Measurements from ENCODE around the gene EVL. TPM values are rescaled to one million over a fixed set of nuclear protein-coding genes. Genes with fewer than 3 reads are reported as not detected.

The EVL gene
- total RNA-seq, 2 donors from 2014 or later = 42.5 to 98.4 TPM

DNA sequence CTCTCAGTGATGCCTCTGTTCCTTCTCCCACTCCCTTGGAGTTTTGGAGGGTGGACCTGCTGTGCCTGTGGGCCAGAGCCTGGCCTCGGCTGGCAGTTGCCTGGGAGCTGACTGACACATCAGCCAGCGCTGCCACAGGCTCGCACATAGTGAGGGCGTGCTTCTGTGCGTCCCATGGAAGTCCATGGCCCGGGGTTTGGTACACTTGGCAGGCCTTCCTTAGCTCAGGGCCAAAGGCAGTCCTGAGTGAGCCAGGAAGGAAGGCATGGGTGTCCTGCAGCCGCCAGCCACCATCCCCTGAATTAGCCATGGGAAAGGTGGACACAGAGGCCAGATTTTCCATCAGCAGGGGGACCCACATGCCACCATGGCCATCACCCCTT lies 95.3 kb downstream of the EVL start:
- no peak overlapping the region for H3K27ac ChIP-seq
- WGBS = 85% methylated on average over 3 of the region's 7 CpGs
- H3K36me3 ChIP-seq = no peaks in the 10 kb centered on the region
- no peaks in the 10 kb centered on the region for H3K9me3 ChIP-seq
- no peak for DNase-seq (ENCODE audit: low spot score)
- intact Hi-C loops (cut with DNase I) = no loop called here
- TF ChIP-seq POLR2AphosphoS5 (IDR thresholded peaks at IDR 0.05) (no peak), POLR2A (IDR thresholded peaks at IDR 0.05) (no peak)
- TF ChIP-seq, protein P1, sequence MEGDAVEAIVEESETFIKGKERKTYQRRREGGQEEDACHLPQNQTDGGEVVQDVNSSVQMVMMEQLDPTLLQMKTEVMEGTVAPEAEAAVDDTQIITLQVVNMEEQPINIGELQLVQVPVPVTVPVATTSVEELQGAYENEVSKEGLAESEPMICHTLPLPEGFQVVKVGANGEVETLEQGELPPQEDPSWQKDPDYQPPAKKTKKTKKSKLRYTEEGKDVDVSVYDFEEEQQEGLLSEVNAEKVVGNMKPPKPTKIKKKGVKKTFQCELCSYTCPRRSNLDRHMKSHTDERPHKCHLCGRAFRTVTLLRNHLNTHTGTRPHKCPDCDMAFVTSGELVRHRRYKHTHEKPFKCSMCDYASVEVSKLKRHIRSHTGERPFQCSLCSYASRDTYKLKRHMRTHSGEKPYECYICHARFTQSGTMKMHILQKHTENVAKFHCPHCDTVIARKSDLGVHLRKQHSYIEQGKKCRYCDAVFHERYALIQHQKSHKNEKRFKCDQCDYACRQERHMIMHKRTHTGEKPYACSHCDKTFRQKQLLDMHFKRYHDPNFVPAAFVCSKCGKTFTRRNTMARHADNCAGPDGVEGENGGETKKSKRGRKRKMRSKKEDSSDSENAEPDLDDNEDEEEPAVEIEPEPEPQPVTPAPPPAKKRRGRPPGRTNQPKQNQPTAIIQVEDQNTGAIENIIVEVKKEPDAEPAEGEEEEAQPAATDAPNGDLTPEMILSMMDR (IDR thresholded peaks at IDR 0.05) = no peak
- no peak overlapping the region for H3K4me3 ChIP-seq
- peaks cover 18% of the 10 kb centered on the region for H3K4me1 ChIP-seq (replicated peaks)
- peaks cover 2% of the 10 kb centered on the region for H3K27me3 ChIP-seq (replicated peaks; ENCODE audit: insufficient read depth)

DNA sequence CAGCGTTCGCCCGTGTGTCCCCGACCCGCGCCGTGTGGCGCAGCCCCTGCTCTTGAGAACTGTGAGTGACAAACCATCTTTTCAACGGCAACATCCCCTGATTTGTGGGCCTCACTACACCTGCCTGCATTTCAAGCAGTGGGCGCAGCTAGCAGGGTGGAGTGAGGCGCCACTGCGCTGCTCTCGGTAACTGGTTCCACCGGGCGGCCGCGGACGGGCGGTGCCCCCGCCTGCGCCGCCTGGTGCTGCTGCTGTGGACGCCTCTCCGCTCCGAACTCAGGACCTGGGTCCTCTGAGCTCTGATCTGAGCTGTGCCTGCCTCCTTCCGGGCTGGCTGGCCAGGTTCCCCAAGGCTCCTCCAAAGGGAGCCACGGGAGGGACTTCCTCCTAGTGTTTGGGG lies 100.2 kb downstream of the EVL start:
- DNase-seq (ENCODE audit: low spot score) = peak; percentile 32
- 29% methylated on average over 23 of the region's 27 CpGs for WGBS
- Histone ChIP-seq H3K27ac (no peak overlapping the region), H3K9me3 (no peaks in the 10 kb centered on the region), H3K36me3 (no peaks in the 10 kb centered on the region), H3K27me3 (replicated peaks; ENCODE audit: insufficient read depth) (no peaks in the 10 kb centered on the region), H3K4me1 (replicated peaks) (no peaks in the 10 kb centered on the region), H3K4me3 (no peak overlapping the region)
- TF ChIP-seq, protein P1 (IDR thresholded peaks at IDR 0.05) = peak in 2 of 4 experiments; percentile 42 to 58
- no peak for TF ChIP-seq POLR2AphosphoS5 (IDR thresholded peaks at IDR 0.05)
- intact Hi-C loops (cut with DNase I) = no loop called here

DNA sequence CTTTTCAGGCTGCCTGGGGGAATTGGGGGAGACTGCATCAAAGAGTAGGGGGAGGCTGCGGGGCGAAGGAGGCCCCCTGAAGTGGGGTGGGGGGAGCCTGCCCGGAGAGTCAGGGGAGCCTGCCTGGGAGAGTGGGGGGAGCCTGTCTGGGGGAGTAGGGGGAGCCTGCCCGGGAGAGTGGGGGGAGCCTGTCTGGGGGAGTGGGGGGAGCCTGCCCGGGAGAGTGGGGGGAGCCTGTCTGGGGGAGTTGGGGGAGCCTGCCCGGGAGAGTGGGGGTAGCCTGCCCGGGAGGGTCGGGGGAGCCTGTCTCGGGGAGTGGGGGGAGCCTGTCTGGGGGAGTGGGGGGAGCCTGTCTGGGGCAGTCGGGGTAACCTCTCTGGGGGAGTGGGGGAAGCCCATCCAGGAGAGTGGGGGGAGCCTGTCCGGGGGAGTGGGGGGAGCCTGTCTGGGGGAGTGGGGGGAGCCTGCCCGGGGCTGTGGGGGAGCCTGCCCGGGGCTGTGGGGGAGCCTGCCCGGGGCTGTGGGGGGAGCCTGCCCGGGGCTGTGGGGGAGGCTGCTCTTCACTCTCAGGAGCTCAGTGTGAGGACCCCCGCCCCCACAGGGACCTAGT lies 100.7 kb downstream of the EVL start:
- H3K36me3 ChIP-seq = no peaks in the 10 kb centered on the region
- WGBS = 18% methylated on average over 15 of the region's 16 CpGs
- no peaks in the 10 kb centered on the region for H3K9me3 ChIP-seq
- H3K4me1 ChIP-seq (replicated peaks) = no peaks in the 10 kb centered on the region
- intact Hi-C loops (cut with DNase I) = no loop called here
- H3K27me3 ChIP-seq (replicated peaks; ENCODE audit: insufficient read depth) = no peaks in the 10 kb centered on the region
- no peak for DNase-seq (ENCODE audit: low spot score)
- H3K27ac ChIP-seq = no peak overlapping the region
- peak overlapping the region in 1 of 2 donors; percentile 6 for H3K4me3 ChIP-seq
- TF ChIP-seq POLR2A (IDR thresholded peaks at IDR 0.05) (no peak), POLR2AphosphoS5 (IDR thresholded peaks at IDR 0.05) (no peak)
- TF ChIP-seq, protein P1 (IDR thresholded peaks at IDR 0.05) = no peak

DNA sequence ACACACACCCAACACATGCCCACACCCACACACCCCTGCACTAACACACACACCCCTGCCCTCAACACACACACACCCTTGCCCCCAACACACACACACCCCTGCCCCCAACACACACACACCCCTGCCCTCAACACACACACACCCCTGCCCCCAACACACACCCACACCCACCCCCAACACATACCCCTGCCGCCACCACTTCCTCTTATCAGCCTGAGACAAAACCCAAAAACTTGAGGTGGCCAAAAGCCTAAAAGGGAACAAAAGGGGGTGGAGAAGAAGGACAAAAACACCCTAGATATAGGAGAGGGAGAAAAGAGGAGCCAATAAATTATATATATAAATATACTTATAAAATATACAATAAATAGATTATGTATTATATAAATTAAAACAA lies 103.3 kb downstream of the EVL start:
- intact Hi-C loops (cut with DNase I) = no loop called here
- TF ChIP-seq POLR2A (IDR thresholded peaks at IDR 0.05) (no peak), POLR2AphosphoS5 (IDR thresholded peaks at IDR 0.05) (no peak)
- TF ChIP-seq, protein P1 (IDR thresholded peaks at IDR 0.05) = no peak
- WGBS = 95% methylated on average over 1 of the region's 1 CpG
- H3K27me3 ChIP-seq (replicated peaks; ENCODE audit: insufficient read depth) = no peaks in the 10 kb centered on the region
- no peaks in the 10 kb centered on the region for H3K9me3 ChIP-seq
- no peaks in the 10 kb centered on the region for H3K4me1 ChIP-seq (replicated peaks)
- H3K36me3 ChIP-seq = no peaks in the 10 kb centered on the region
- no peak overlapping the region for H3K4me3 ChIP-seq
- DNase-seq (ENCODE audit: low spot score) = no peak
- H3K27ac ChIP-seq = no peak overlapping the region

DNA sequence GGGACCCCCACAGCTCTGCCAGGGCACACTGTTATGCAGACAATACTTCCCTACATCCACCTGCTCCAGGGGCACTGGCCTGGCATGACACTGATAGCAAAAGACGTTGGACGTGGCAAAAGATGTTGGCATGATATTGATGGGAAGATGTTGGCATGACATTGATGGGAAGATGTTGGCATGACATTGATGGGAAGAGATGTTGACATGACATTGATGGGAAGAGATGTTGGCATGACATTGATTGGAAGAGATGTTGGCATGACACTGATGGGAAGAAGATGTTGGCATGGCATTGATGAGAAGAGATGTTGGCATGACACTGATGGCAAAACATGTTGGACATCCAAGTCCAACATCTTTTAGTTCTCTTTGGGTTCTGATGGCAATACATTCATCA lies 105.7 kb downstream of the EVL start:
- intact Hi-C loops (cut with DNase I) = no loop called here
- H3K27ac ChIP-seq = no peak overlapping the region
- no peaks in the 10 kb centered on the region for H3K4me1 ChIP-seq (replicated peaks)
- no peak overlapping the region for H3K4me3 ChIP-seq
- H3K36me3 ChIP-seq = no peaks in the 10 kb centered on the region
- H3K9me3 ChIP-seq = no peaks in the 10 kb centered on the region
- DNase-seq (ENCODE audit: low spot score) = no peak
- 100% methylated on average over 2 of the region's 2 CpGs for WGBS
- H3K27me3 ChIP-seq (replicated peaks; ENCODE audit: insufficient read depth) = no peaks in the 10 kb centered on the region
- TF ChIP-seq POLR2AphosphoS5 (IDR thresholded peaks at IDR 0.05) (no peak), POLR2A (IDR thresholded peaks at IDR 0.05) (no peak)
- TF ChIP-seq, protein P1 (IDR thresholded peaks at IDR 0.05) = no peak

Measured in prostate gland (tissue), 2 donors.